ENCODE results near the gene TMEM232. TPM values are rescaled to one million over a fixed set of nuclear protein-coding genes. Genes with fewer than 3 reads are reported as not detected.

TMEM232 gene
- 1.8 to 3.8 TPM (median 2.3 TPM) in 3 replicates for total RNA-seq
- long read RNA-seq, partial matches to known transcripts: 1 of 5 reads
- long read RNA-seq, other reads (novel, unspliced or antisense): 4 of 5 reads

- no peaks in the 10 kb centered on the region for H3K36me3 Mint-ChIP-seq (ENCODE audit: low read depth)
- TF ChIP-seq CTCF (IDR thresholded peaks at IDR 0.05): no peak
- H3K27me3 Mint-ChIP-seq (ENCODE audit: low read depth): no peaks in the 10 kb centered on the region
- no peaks in the 10 kb centered on the region for H3K9me3 Mint-ChIP-seq (ENCODE audit: low read depth)
- H3K27ac Mint-ChIP-seq (ENCODE audit: unreplicated experiment): peak within 1 kb of the TSS; percentile 43
- peaks cover 5% of the 10 kb centered on the region for H3K4me1 Mint-ChIP-seq (ENCODE audit: low read depth)
- peak within 1 kb of the TSS; percentile 80 for H3K4me3 Mint-ChIP-seq (ENCODE audit: unreplicated experiment)
- DNase-seq (ENCODE audit: low spot score): peak; percentile 68
These were observed at the start of gene TMEM232 for GRCh38 chr5:110726249-110727024. TSS of gene TMEM232 (minus strand) at chr5:110726671. CDS start at chr5:110667352, 59,319 bp downstream.

GRCh38 chr5:110770286-110770685 lies 43.8 kb upstream of the TMEM232 start:
- Mint-ChIP-seq H3K4me3 (ENCODE audit: unreplicated experiment) (no peak overlapping the region), H3K36me3 (ENCODE audit: low read depth) (peaks cover 3% of the 10 kb centered on the region), H3K27ac (ENCODE audit: unreplicated experiment) (no peak overlapping the region), H3K4me1 (ENCODE audit: low read depth) (peaks cover 17% of the 10 kb centered on the region), H3K9me3 (ENCODE audit: low read depth) (peaks cover 8% of the 10 kb centered on the region), H3K27me3 (ENCODE audit: low read depth) (peaks cover 9% of the 10 kb centered on the region)
- TF ChIP-seq CTCF (IDR thresholded peaks at IDR 0.05): no peak
- DNase-seq (ENCODE audit: low spot score): no peak

GRCh38 chr5:110769000-110769681 lies 42.7 kb upstream of the TMEM232 start:
- Mint-ChIP-seq H3K36me3 (ENCODE audit: low read depth) (peaks cover under 1% of the 10 kb centered on the region), H3K4me3 (ENCODE audit: unreplicated experiment) (no peak overlapping the region), H3K27me3 (ENCODE audit: low read depth) (peaks cover 7% of the 10 kb centered on the region), H3K27ac (ENCODE audit: unreplicated experiment) (peak overlapping the region; percentile 82), H3K4me1 (ENCODE audit: low read depth) (peaks cover 17% of the 10 kb centered on the region), H3K9me3 (ENCODE audit: low read depth) (peaks cover 3% of the 10 kb centered on the region)
- TF ChIP-seq CTCF (IDR thresholded peaks at IDR 0.05): no peak
- DNase-seq (ENCODE audit: low spot score): no peak

- H3K27ac Mint-ChIP-seq (ENCODE audit: unreplicated experiment): no peak overlapping the region
- no peaks in the 10 kb centered on the region for H3K9me3 Mint-ChIP-seq (ENCODE audit: low read depth)
- peaks cover 17% of the 10 kb centered on the region for H3K4me1 Mint-ChIP-seq (ENCODE audit: low read depth)
- TF ChIP-seq CTCF (IDR thresholded peaks at IDR 0.05): no peak
- no peak overlapping the region for H3K4me3 Mint-ChIP-seq (ENCODE audit: unreplicated experiment)
- H3K36me3 Mint-ChIP-seq (ENCODE audit: low read depth): no peaks in the 10 kb centered on the region
- no peak for DNase-seq (ENCODE audit: low spot score)
- H3K27me3 Mint-ChIP-seq (ENCODE audit: low read depth): peaks cover 6% of the 10 kb centered on the region
These were observed 41.8 kb upstream of the TMEM232 start for GRCh38 chr5:110768138-110768860.

- no peak for DNase-seq (ENCODE audit: low spot score)
- TF ChIP-seq CTCF (IDR thresholded peaks at IDR 0.05): no peak
- Mint-ChIP-seq H3K36me3 (ENCODE audit: low read depth) (peaks cover 10% of the 10 kb centered on the region), H3K4me3 (ENCODE audit: unreplicated experiment) (no peak overlapping the region), H3K4me1 (ENCODE audit: low read depth) (peaks cover 4% of the 10 kb centered on the region), H3K9me3 (ENCODE audit: low read depth) (no peaks in the 10 kb centered on the region), H3K27me3 (ENCODE audit: low read depth) (no peaks in the 10 kb centered on the region), H3K27ac (ENCODE audit: unreplicated experiment) (no peak overlapping the region)
These were observed 33.7 kb upstream of the TMEM232 start for GRCh38 chr5:110760158-110760557.

All from chondrocyte (in vitro differentiated cells).